Keratinocyte (primary cell): ENCODE measurements around the gene TWSG1.

Source experiments
- EZH2 ChIP-seq: IDR thresholded peaks from one replicate; pipeline ENCODE4 v1.6.1; 2012; ENCODE audit warnings: inconsistent platforms, mild to moderate bottlenecking, low read length, moderate library complexity
- TF ChIP-seq, protein P1 (sequence below), 3 experiments: IDR thresholded peaks in 1 of 3; conservative IDR thresholded peaks in 1 of 3; optimal IDR thresholded peaks in 1 of 3; 2 replicates in 2 of 3; 3 replicates in 1 of 3; pipeline versions ENCODE3 to v1.5.1; 2011; ENCODE audit warnings: low read length in 3 of 3, mild to moderate bottlenecking in 3 of 3, moderate library complexity in 2 of 3, control low read depth in 1 of 3, inconsistent platforms in 1 of 3; ENCODE audit not compliant: insufficient read depth in 2 of 3; ENCODE audit errors: extremely low read depth in 1 of 3

DNA sequence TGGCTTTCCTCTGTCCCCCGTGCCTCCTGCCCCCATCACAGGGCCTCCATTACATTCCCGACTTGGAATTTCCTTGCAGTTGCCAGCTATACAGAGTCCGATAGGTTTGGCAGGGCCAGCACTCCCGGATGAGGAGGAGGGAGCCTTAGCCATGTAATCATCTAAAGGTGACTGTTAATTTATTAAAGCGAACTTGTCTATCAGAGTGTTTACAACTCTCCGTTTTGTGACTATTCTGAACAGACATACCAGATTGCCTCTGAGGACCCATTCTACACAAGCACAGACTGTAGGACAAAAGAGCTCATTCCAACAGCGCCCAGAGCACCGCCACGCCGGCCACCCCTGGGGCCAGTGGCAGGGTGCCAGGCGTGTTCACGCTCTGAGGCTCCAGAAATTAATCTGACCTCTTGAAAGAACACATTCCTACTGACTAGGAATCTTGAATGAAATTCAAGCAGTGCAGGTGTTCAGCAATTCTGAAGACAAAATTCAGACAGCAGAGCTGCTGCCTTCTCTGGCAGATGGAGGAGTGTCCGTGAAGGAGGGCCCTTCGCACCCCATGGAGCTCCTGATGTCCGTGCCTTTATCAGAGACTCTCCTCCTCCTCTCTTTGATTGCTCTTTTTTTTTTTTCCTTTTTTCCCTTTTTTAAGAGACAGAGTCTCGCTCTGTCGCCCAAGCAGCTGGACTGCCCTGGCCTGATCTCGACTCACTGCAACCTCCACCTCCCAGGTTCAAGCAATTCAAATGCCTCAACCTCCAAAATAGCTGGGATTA, 82.7 kb downstream of the TWSG1 start:
- no peak for TF ChIP-seq EZH2
- TF ChIP-seq, protein P1, sequence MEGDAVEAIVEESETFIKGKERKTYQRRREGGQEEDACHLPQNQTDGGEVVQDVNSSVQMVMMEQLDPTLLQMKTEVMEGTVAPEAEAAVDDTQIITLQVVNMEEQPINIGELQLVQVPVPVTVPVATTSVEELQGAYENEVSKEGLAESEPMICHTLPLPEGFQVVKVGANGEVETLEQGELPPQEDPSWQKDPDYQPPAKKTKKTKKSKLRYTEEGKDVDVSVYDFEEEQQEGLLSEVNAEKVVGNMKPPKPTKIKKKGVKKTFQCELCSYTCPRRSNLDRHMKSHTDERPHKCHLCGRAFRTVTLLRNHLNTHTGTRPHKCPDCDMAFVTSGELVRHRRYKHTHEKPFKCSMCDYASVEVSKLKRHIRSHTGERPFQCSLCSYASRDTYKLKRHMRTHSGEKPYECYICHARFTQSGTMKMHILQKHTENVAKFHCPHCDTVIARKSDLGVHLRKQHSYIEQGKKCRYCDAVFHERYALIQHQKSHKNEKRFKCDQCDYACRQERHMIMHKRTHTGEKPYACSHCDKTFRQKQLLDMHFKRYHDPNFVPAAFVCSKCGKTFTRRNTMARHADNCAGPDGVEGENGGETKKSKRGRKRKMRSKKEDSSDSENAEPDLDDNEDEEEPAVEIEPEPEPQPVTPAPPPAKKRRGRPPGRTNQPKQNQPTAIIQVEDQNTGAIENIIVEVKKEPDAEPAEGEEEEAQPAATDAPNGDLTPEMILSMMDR (optimal IDR thresholded peaks at IDR 0.05 in 1 of 3, IDR thresholded peaks at IDR 0.05 in 1 of 3, conservative IDR thresholded peaks at IDR 0.05 in 1 of 3; ENCODE audit: extremely low read depth in 1 of 3, insufficient read depth in 2 of 3, low read length in 3 of 3), result no peak
